Measurements from ENCODE around the gene MCRS1. TPM values are rescaled to one million over a fixed set of nuclear protein-coding genes. Genes with fewer than 3 reads are reported as not detected.

The MCRS1 gene
- polyA plus RNA-seq, 3 donors: 50.3 to 88.8 (median 52.3) TPM

DNA sequence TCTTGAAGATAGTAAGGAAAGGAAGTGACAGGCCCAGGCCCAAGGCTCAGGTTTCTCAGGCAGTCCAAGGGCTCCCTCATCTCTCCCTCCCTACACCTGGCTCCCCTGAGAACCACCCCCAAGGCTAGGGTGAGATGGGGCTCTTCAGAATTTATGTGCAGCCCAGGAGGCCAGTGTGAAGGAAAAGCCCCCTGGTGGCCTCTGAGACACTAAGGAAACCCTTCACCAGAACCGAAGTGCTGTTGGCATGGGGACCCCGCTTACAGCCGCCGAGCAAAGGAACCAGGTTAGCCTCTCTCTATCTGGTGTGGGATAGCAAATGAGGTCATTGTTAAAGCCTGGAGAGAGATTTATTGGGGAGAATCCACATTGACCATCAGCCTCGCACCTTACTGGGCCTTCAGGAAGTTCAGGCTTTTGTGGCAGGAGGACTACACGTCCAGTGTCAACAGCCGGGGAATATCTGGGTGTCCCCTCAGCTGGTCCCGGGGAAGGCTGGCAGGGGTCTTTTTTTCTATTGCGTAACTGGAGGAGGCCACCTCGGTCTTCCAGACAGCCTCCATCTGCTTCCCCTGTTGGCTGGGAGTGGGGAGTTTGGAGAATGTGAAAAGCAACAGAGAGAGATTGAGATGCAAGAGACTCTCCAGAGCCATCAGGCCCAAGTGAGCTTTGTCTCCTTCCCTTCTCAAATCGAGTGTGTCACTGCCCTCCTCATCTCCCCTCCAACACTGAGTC, 19.4 kb upstream of the MCRS1 start:
- WGBS (ENCODE audit: insufficient coverage): 77% methylated on average over 8 of the region's 11 CpGs
- Histone ChIP-seq H3K4me2 (replicated peaks; ENCODE audit: extremely low read depth, low read length, poor library complexity, severe bottlenecking) (no peak overlapping the region), H3K9ac (ENCODE audit: insufficient read depth, low read length, poor library complexity, severe bottlenecking) (no peak overlapping the region), H3K4me3 (replicated peaks in 1 of 3; ENCODE audit: low read depth in 2 of 3, low read length in 3 of 3) (no peak overlapping the region), H3K4me1 (ENCODE audit: control insufficient read depth in 1 of 2, insufficient read depth in 2 of 2, low read length in 2 of 2) (peaks cover 7 to 8% of the 10 kb centered on the region in 2 donors), H4K20me1 (ENCODE audit: insufficient read depth, low read length) (no peaks in the 10 kb centered on the region), H3K27ac (ENCODE audit: low read depth in 1 of 2, low read length in 2 of 2) (no peak overlapping the region), H3K9me3 (replicated peaks in 1 of 2; ENCODE audit: control insufficient read depth in 1 of 2, insufficient read depth in 1 of 2, low read length in 2 of 2) (peaks cover 0 to 4% of the 10 kb centered on the region in 2 donors), H3K27me3 (ENCODE audit: control insufficient read depth in 2 of 2, insufficient read depth in 2 of 2, low read length in 2 of 2) (no peaks in the 10 kb centered on the region), H3K36me3 (replicated peaks in 1 of 2; ENCODE audit: control insufficient read depth in 1 of 2, insufficient read depth in 2 of 2, low read length in 2 of 2) (no peaks in the 10 kb centered on the region), H3K79me2 (ENCODE audit: insufficient read depth, low read length) (no peaks in the 10 kb centered on the region), H2AFZ (ENCODE audit: insufficient read depth, low read depth, low read length, poor library complexity, severe bottlenecking) (no peak overlapping the region)
- H3K27ac Mint-ChIP-seq: no peak overlapping the region
- intact Hi-C loops (cut with micrococcal nuclease): no loop called here
- peaks cover 2 to 9% (median 4%) of the 10 kb centered on the region in 7 donors for H3K9me3 Mint-ChIP-seq
- peaks cover 9 to 16% of the 10 kb centered on the region in 2 donors for H3K36me3 Mint-ChIP-seq
- no peak for TF ChIP-seq CTCF (IDR thresholded peaks at IDR 0.05)
- DNase-seq: no peak
- no peak overlapping the region for H3K4me3 Mint-ChIP-seq
- H3K27me3 Mint-ChIP-seq (ENCODE audit: low read depth in 3 of 3): peaks cover 0 to 4% (median 2%) of the 10 kb centered on the region in 3 donors
- H3K4me1 Mint-ChIP-seq: peaks cover 13% of the 10 kb centered on the region

GRCh38 chr12:49585477-49586459, 17.8 kb upstream of the MCRS1 start:
- no peak overlapping the region for H3K4me2 ChIP-seq (replicated peaks; ENCODE audit: extremely low read depth, low read length, poor library complexity, severe bottlenecking)
- Mint-ChIP-seq H3K36me3 (peaks cover 9% of the 10 kb centered on the region in 2 donors), H3K9me3 (peaks cover 0 to 4% (median 0%) of the 10 kb centered on the region in 7 donors), H3K27ac (peak overlapping the region in 2 of 7 donors; percentile 8 to 47), H3K4me3 (no peak overlapping the region), H3K4me1 (peaks cover 13% of the 10 kb centered on the region), H3K27me3 (ENCODE audit: low read depth in 3 of 3) (peaks cover 0 to 4% (median 2%) of the 10 kb centered on the region in 3 donors)
- H3K36me3 ChIP-seq (replicated peaks in 1 of 2; ENCODE audit: control insufficient read depth in 1 of 2, insufficient read depth in 2 of 2, low read length in 2 of 2): no peaks in the 10 kb centered on the region
- TF ChIP-seq CTCF (IDR thresholded peaks at IDR 0.05): no peak
- 96% methylated on average over 10 of the region's 16 CpGs for WGBS (ENCODE audit: insufficient coverage)
- H3K4me1 ChIP-seq (ENCODE audit: control insufficient read depth in 1 of 2, insufficient read depth in 2 of 2, low read length in 2 of 2): peaks cover 7 to 8% of the 10 kb centered on the region in 2 donors
- H3K27ac ChIP-seq (ENCODE audit: low read depth in 1 of 2, low read length in 2 of 2): no peak overlapping the region
- no peak overlapping the region for H3K4me3 ChIP-seq (replicated peaks in 1 of 3; ENCODE audit: low read depth in 2 of 3, low read length in 3 of 3)
- H3K79me2 ChIP-seq (ENCODE audit: insufficient read depth, low read length): no peaks in the 10 kb centered on the region
- H3K9me3 ChIP-seq (replicated peaks in 1 of 2; ENCODE audit: control insufficient read depth in 1 of 2, insufficient read depth in 1 of 2, low read length in 2 of 2): no peaks in the 10 kb centered on the region
- no peak overlapping the region for H3K9ac ChIP-seq (ENCODE audit: insufficient read depth, low read length, poor library complexity, severe bottlenecking)
- intact Hi-C loops (cut with micrococcal nuclease): no loop called here
- H2AFZ ChIP-seq (ENCODE audit: insufficient read depth, low read depth, low read length, poor library complexity, severe bottlenecking): no peak overlapping the region
- H3K27me3 ChIP-seq (ENCODE audit: control insufficient read depth in 2 of 2, insufficient read depth in 2 of 2, low read length in 2 of 2): no peaks in the 10 kb centered on the region
- no peak for DNase-seq
- no peaks in the 10 kb centered on the region for H4K20me1 ChIP-seq (ENCODE audit: insufficient read depth, low read length)
